ENCODE results near the gene C9.

C9 gene

DNA sequence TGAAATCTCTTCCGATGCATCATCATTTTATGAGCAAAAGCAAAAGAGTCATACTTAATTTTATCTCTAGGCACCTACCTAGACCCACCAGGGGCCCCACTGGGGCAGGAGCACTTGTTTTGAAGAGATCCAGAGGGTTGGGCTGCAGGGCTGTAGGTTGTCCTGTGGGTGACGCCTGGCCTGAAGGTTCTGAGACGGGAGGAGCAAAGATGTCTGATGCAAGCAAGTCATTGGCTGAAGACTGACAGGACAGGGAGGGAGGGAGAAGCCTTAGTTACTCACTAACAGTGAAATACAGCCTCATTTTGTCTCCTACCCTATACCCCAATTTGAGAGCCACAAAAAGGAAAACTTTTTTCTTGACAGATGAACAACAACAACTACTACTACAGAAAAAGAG, 17.1 kb upstream of the C9 start (continued):
- no peak for TF ChIP-seq ZNF133 (tag by site-specific recombination; IDR thresholded peaks at IDR 0.05)
- no peak for TF ChIP-seq YY2 (tag by site-specific recombination; IDR thresholded peaks at IDR 0.05)
- TF ChIP-seq MEIS1 (CRISPR knock-in tag; IDR thresholded peaks at IDR 0.05; ENCODE audit: borderline replicate concordance): no peak
- TF ChIP-seq SP2 (tag by site-specific recombination; IDR thresholded peaks at IDR 0.05): no peak
- TF ChIP-seq ZNF768 (tag by site-specific recombination; IDR thresholded peaks at IDR 0.05): no peak

DNA sequence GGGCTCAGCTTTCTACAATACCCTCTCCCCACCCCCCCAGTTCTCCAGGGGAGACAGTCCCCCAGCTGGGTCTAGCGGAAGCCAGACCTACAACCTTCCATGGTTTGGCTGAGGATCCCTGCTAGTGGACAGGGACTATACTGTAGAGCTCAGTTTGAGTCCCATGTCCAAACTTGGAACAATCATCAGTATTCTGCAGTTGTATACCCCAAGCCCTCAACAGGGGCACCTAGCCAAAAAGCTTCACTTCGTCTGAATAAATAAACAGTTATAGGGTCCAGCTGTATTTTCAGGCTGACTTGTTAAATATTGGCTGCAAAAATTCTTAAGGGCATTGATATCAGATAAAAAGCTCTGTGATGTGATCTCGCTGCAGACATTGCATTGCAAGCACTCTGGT, 15.4 kb upstream of the C9 start:
- POLR2A ChIA-PET: interaction anchor here (1.0 kb wide), 1 partner anchor 45 kb away, joined by 3 read pairs; the partner anchor contains the start of gene DAB2
- no peaks in the 10 kb centered on the region for H3K9me3 ChIP-seq (ENCODE audit: control insufficient read depth, insufficient read depth, low read depth, low read length)
- H3K4me1 ChIP-seq (ENCODE audit: control insufficient read depth, insufficient read depth, low read length): no peaks in the 10 kb centered on the region
- peaks cover 0 to 22% of the 10 kb centered on the region in 2 experiments; a peak in 2 of 3 replicates for H3K36me3 ChIP-seq (ENCODE audit: control insufficient read depth in 2 of 2, insufficient read depth in 1 of 2, low read length in 2 of 2)
- CTCF ChIA-PET: interaction anchor here (0.5 to 5.5 kb wide), 7 partner anchors 118 to 1062 kb away, joined by 3 to 77 read pairs (median 4); no protein-coding TSS in a partner anchor
- H3K4me3 ChIP-seq (ENCODE audit: low read depth, low read length): no peak overlapping the region
- TF ChIP-seq, protein P1, sequence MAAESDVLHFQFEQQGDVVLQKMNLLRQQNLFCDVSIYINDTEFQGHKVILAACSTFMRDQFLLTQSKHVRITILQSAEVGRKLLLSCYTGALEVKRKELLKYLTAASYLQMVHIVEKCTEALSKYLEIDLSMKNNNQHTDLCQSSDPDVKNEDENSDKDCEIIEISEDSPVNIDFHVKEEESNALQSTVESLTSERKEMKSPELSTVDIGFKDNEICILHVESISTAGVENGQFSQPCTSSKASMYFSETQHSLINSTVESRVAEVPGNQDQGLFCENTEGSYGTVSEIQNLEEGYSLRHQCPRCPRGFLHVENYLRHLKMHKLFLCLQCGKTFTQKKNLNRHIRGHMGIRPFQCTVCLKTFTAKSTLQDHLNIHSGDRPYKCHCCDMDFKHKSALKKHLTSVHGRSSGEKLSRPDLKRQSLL (tag by site-specific recombination; IDR thresholded peaks at IDR 0.05): no peak
- TF ChIP-seq ZNF223 (tag by site-specific recombination; IDR thresholded peaks at IDR 0.05): no peak
- TF ChIP-seq ZNF426 (tag by site-specific recombination; IDR thresholded peaks at IDR 0.05): no peak
- TF ChIP-seq, protein P2, sequence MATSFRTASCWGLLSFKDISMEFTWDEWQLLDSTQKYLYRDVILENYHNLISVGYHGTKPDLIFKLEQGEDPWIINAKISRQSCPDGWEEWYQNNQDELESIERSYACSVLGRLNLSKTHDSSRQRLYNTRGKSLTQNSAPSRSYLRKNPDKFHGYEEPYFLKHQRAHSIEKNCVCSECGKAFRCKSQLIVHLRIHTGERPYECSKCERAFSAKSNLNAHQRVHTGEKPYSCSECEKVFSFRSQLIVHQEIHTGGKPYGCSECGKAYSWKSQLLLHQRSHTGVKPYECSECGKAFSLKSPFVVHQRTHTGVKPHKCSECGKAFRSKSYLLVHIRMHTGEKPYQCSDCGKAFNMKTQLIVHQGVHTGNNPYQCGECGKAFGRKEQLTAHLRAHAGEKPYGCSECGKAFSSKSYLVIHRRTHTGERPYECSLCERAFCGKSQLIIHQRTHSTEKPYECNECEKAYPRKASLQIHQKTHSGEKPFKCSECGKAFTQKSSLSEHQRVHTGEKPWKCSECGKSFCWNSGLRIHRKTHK (tag by site-specific recombination; IDR thresholded peaks at IDR 0.05): no peak
- TF ChIP-seq ZNF16 (tag by site-specific recombination; IDR thresholded peaks at IDR 0.05; ENCODE audit: low read depth): no peak
- TF ChIP-seq MYNN (tag by site-specific recombination; IDR thresholded peaks at IDR 0.05; ENCODE audit: borderline replicate concordance): no peak
- TF ChIP-seq ZNF48 (tag by site-specific recombination; IDR thresholded peaks at IDR 0.05): no peak
- no peak for TF ChIP-seq ZNF791 (tag by site-specific recombination; IDR thresholded peaks at IDR 0.05)
- TF ChIP-seq ZNF202 (tag by site-specific recombination; IDR thresholded peaks at IDR 0.05; ENCODE audit: borderline replicate concordance): no peak
- TF ChIP-seq SP7 (tag by site-specific recombination; IDR thresholded peaks at IDR 0.05): no peak
- TF ChIP-seq, protein P3, sequence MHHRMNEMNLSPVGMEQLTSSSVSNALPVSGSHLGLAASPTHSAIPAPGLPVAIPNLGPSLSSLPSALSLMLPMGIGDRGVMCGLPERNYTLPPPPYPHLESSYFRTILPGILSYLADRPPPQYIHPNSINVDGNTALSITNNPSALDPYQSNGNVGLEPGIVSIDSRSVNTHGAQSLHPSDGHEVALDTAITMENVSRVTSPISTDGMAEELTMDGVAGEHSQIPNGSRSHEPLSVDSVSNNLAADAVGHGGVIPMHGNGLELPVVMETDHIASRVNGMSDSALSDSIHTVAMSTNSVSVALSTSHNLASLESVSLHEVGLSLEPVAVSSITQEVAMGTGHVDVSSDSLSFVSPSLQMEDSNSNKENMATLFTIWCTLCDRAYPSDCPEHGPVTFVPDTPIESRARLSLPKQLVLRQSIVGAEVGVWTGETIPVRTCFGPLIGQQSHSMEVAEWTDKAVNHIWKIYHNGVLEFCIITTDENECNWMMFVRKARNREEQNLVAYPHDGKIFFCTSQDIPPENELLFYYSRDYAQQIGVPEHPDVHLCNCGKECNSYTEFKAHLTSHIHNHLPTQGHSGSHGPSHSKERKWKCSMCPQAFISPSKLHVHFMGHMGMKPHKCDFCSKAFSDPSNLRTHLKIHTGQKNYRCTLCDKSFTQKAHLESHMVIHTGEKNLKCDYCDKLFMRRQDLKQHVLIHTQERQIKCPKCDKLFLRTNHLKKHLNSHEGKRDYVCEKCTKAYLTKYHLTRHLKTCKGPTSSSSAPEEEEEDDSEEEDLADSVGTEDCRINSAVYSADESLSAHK (tag by site-specific recombination; IDR thresholded peaks at IDR 0.05): no peak
- TF ChIP-seq MZF1 (tag by site-specific recombination; IDR thresholded peaks at IDR 0.05; ENCODE audit: borderline replicate concordance): no peak
- TF ChIP-seq ZNF596 (tag by site-specific recombination; IDR thresholded peaks at IDR 0.05): no peak
- TF ChIP-seq ZNF169 (tag by site-specific recombination; IDR thresholded peaks at IDR 0.05): no peak
- TF ChIP-seq ZNF776 (tag by site-specific recombination; IDR thresholded peaks at IDR 0.05; ENCODE audit: borderline replicate concordance): no peak
- no peak overlapping the region for H3K27ac ChIP-seq (ENCODE audit: extremely low read depth, low read depth, low read length)

DNA sequence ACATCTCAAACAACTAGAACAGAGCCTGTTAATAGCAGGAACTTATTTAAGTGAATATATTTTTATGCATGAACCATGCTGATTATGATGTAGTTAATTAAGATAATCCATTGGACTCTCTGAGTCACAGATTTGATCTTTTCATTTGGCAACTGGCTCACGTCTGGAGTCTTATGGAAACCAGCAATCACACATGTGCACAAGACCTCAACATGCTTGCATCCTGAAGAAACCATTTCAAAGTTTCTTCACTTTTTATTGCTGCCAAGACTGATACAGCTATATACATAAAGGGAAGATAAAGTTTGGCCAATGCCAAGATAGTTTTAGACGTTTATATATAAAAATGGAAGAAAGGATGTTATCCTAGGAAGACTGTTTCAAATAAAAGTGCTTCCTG, 13.3 kb upstream of the C9 start:
- POLR2A ChIA-PET: no interaction called here
- Histone ChIP-seq H3K4me3 (ENCODE audit: low read depth, low read length) (no peak overlapping the region), H3K36me3 (ENCODE audit: control insufficient read depth in 2 of 2, insufficient read depth in 1 of 2, low read length in 2 of 2) (peaks cover 0 to 25% of the 10 kb centered on the region in 2 experiments; a peak in 2 of 3 replicates), H3K27ac (ENCODE audit: extremely low read depth, low read depth, low read length) (no peak overlapping the region), H3K4me1 (ENCODE audit: control insufficient read depth, insufficient read depth, low read length) (no peaks in the 10 kb centered on the region), H3K9me3 (ENCODE audit: control insufficient read depth, insufficient read depth, low read depth, low read length) (no peaks in the 10 kb centered on the region)
- TF ChIP-seq, protein P4, sequence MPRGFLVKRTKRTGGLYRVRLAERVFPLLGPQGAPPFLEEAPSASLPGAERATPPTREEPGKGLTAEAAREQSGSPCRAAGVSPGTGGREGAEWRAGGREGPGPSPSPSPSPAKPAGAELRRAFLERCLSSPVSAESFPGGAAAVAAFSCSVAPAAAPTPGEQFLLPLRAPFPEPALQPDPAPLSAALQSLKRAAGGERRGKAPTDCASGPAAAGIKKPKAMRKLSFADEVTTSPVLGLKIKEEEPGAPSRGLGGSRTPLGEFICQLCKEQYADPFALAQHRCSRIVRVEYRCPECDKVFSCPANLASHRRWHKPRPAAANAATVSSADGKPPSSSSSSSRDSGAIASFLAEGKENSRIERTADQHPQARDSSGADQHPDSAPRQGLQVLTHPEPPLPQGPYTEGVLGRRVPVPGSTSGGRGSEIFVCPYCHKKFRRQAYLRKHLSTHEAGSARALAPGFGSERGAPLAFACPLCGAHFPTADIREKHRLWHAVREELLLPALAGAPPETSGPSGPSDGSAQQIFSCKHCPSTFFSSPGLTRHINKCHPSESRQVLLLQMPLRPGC (tag by site-specific recombination; IDR thresholded peaks at IDR 0.05): no peak
- no peak for TF ChIP-seq ZBTB7A (tag by site-specific recombination; IDR thresholded peaks at IDR 0.05; ENCODE audit: low read depth)
- CTCF ChIA-PET: interaction anchor here (0.6 to 5.5 kb wide), 10 partner anchors 9 to 201 kb away, joined by 3 to 137 read pairs (median 10); no protein-coding TSS in a partner anchor

All from HEK293 (cell line).